Stimulated activated CD8-positive, alpha-beta memory T cell treated with anti-CD3 and anti-CD28 coated beads, Interleukin-4, amount 100 ng/mL, for 1 hour (primary cell): ENCODE results near the gene KLHDC4.

Experiments
- DNase-seq, 2 donors: peaks; one replicate each; pipeline ENCODE4 v3.0.0-alpha.2; 2020; ENCODE audit warnings: low read depth in 2 of 2, low spot score in 1 of 2

The KLHDC4 gene

GRCh38 chr16:87701505-87701921, 64.3 kb downstream of the KLHDC4 start:
- DNase-seq, result no peak

GRCh38 chr16:87701078-87701460, 64.7 kb downstream of the KLHDC4 start:
- no peak for DNase-seq

GRCh38 chr16:87700406-87701077, 65.2 kb downstream of the KLHDC4 start:
- DNase-seq, result no peak

GRCh38 chr16:87698676-87699199, 67.0 kb downstream of the KLHDC4 start:
- DNase-seq, result no peak

- no peak for DNase-seq
Measured at GRCh38 chr16:87698241-87698640, 67.5 kb downstream of the KLHDC4 start.

GRCh38 chr16:87697792-87698191, 68.0 kb downstream of the KLHDC4 start:
- DNase-seq, result no peak

GRCh38 chr16:87697256-87697655, 68.5 kb downstream of the KLHDC4 start:
- DNase-seq, result no peak

GRCh38 chr16:87696726-87697125, 69.1 kb downstream of the KLHDC4 start:
- DNase-seq, result no peak

- no peak for DNase-seq
Measured at GRCh38 chr16:87695534-87695933, 70.3 kb downstream of the KLHDC4 start.

- DNase-seq, result no peak
Measured at GRCh38 chr16:87694441-87695125, 71.2 kb downstream of the KLHDC4 start.

GRCh38 chr16:87693827-87694226, 72.0 kb downstream of the KLHDC4 start:
- no peak for DNase-seq

GRCh38 chr16:87692756-87693155, 73.0 kb downstream of the KLHDC4 start:
- DNase-seq, result no peak

GRCh38 chr16:87692176-87692575, 73.6 kb downstream of the KLHDC4 start:
- DNase-seq, result no peak

GRCh38 chr16:87691686-87692079, 74.1 kb downstream of the KLHDC4 start:
- DNase-seq, result no peak

- no peak for DNase-seq
Measured at GRCh38 chr16:87690911-87691685, 74.7 kb downstream of the KLHDC4 start.

GRCh38 chr16:87689956-87690465, 75.8 kb downstream of the KLHDC4 start:
- no peak for DNase-seq

GRCh38 chr16:87688876-87689815, 76.6 kb downstream of the KLHDC4 start:
- no peak for DNase-seq

GRCh38 chr16:87687998-87688529, 77.7 kb downstream of the KLHDC4 start:
- no peak for DNase-seq

- no peak for DNase-seq
Measured at GRCh38 chr16:87687126-87687910, 78.5 kb downstream of the KLHDC4 start.
